Vagina (tissue), 2 donors: ENCODE data around the gene SELENOW. TPM values are rescaled to one million over a fixed set of nuclear protein-coding genes. Genes with fewer than 3 reads are reported as not detected.
"Not testable (repeated sequence)": the region's sequence is repeated elsewhere in the genome, so short reads cannot be mapped to it uniquely, and the experiment has no call there.

Source experiments
- DNase-seq, 2 donors: peaks; one replicate each; pipeline ENCODE4 v3.0.0-alpha.2; 2017; ENCODE audit errors: extremely low spot score in 2 of 2
- H3K27ac ChIP-seq: fragments of 200-600 bp; sonication (generic); one replicate; pipeline ENCODE4 v1.5.1; 2019
- H3K27me3 ChIP-seq: fragments of 200-600 bp; sonication (generic); one replicate; pipeline ENCODE4 v1.5.1; 2019
- H3K36me3 ChIP-seq, 2 donors: fragments of 200-600 bp; sonication (generic); one replicate each; pipeline ENCODE4 v1.5.1; 2017 to 2019
- H3K4me1 ChIP-seq: fragments of 200-600 bp; sonication (generic); one replicate; pipeline ENCODE4 v1.5.1; 2019
- H3K4me3 ChIP-seq, 2 donors: fragments of 200-600 bp; sonication (generic); 1 replicate in 1 of 2; 2 replicates in 1 of 2; pipeline ENCODE4 v1.5.1; 2016 to 2019
- H3K9me3 ChIP-seq: fragments of 200-600 bp; sonication (generic); one replicate; pipeline ENCODE4 v1.5.1; 2019
- POLR2A ChIP-seq, 2 donors: fragments of 450-650 bp; IDR thresholded peaks; one replicate each; pipeline ENCODE4 v1.6.1; 2017; ENCODE audit warnings: antibody characterized with exemption in 2 of 2, mild to moderate bottlenecking in 2 of 2, moderate library complexity in 2 of 2
- POLR2AphosphoS5 ChIP-seq, 2 donors: sonication (generic); formaldehyde crosslinking; IDR thresholded peaks; one replicate each; pipeline ENCODE4 v1.9.0; 2017; ENCODE audit warnings: antibody characterized with exemption in 2 of 2, mild to moderate bottlenecking in 2 of 2, low read depth in 1 of 2; ENCODE audit not compliant: insufficient read depth in 1 of 2
- intact Hi-C: fragments of 100-400 bp; cut with DNase I; formaldehyde crosslinking; loops from one replicate; pipeline ENCODE4 v1.15.1; 2023
- total RNA-seq: library from RNA; depleted of rRNA; stranded (reverse); fragments of >200 nt; gene quantifications from one replicate; pipeline ENCODE4 v1.2.3, GENCODE V29; 2016
- TF ChIP-seq, protein P1 (sequence below), 3 experiments: fragments of 450-650 bp in 2 of 3; fragments of 200-600 bp in 1 of 3; sonication (generic) in 1 of 3; IDR thresholded peaks; one replicate each; pipeline ENCODE4 v1.5.1; 2017 to 2019; ENCODE audit warnings: antibody characterized with exemption in 3 of 3, mild to moderate bottlenecking in 2 of 3, moderate library complexity in 2 of 3

Gene SELENOW
- total RNA-seq, 1 donor from 2014 or later: 442 TPM

DNA sequence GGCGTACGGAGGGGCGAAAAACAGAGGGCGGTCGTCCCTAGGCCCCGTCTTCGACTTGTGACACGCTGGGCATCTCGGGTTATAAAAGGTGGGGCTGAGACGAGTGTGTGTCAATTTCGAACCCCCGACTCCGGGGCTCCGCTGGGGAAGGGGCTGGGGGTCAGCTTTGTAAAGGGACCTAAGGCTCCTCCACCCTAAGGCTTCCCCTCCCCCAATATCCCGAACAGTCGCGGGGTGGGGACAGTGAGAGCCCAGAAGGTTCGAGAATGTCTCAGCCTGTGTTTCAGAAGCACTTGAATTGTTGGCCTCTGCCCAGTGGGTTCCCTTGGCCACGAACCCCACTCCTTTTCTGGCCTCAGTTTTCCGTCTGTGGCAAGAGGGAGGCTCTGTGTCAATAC lies 450 bp downstream of the SELENOW start:
- Histone ChIP-seq H3K36me3 (peaks cover 0 to 22% of the 10 kb centered on the region in 2 donors), H3K27ac (peak overlapping the region; percentile 99), H3K9me3 (no peaks in the 10 kb centered on the region), H3K4me3 (peak overlapping the region; percentile 86), H3K4me1 (peaks cover 47% of the 10 kb centered on the region), H3K27me3 (no peaks in the 10 kb centered on the region)
- TF ChIP-seq, protein P1, sequence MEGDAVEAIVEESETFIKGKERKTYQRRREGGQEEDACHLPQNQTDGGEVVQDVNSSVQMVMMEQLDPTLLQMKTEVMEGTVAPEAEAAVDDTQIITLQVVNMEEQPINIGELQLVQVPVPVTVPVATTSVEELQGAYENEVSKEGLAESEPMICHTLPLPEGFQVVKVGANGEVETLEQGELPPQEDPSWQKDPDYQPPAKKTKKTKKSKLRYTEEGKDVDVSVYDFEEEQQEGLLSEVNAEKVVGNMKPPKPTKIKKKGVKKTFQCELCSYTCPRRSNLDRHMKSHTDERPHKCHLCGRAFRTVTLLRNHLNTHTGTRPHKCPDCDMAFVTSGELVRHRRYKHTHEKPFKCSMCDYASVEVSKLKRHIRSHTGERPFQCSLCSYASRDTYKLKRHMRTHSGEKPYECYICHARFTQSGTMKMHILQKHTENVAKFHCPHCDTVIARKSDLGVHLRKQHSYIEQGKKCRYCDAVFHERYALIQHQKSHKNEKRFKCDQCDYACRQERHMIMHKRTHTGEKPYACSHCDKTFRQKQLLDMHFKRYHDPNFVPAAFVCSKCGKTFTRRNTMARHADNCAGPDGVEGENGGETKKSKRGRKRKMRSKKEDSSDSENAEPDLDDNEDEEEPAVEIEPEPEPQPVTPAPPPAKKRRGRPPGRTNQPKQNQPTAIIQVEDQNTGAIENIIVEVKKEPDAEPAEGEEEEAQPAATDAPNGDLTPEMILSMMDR (IDR thresholded peaks at IDR 0.05): no peak
- intact Hi-C loops: no loop called here
- no peak for DNase-seq

DNA sequence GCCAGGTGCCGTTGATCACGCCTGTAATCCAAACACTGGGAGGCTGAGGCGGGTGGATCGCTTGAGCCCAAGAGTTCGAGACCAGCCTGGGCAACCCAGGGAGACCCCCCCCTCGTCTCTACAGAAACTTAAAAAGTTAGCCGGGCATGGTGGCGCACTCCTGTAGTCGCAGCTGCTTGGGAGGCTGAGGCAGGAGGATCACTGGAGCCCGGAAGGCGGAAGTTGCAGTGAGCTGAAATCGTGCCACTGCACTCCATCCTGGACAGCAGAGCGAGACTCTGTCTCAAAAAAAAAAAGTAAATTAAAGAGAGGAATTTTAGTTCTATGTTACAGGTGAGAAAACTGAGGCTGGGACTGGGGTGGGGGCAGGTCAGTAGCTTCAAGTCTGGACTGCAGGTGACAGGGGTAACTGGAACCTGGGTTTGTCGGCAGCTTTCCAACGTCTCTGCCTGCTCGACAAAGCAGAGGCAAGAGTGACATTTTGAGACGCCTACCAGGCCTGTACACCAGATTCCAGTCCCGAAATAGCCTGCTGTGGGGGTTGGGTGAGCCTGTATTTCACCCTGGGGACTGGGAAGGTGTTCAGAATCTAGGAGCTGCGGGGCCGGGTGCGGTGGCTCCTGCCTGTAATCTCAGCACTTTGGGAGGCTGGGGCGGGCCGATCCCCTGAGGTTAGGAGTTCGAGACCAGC lies 1.2 kb downstream of the SELENOW start:
- no peaks in the 10 kb centered on the region for H3K9me3 ChIP-seq
- intact Hi-C loops: loop anchor here (10.0 kb wide), 1 partner anchor 65 kb away; the partner anchor contains the start of gene EHD2
- DNase-seq: no peak
- no peaks in the 10 kb centered on the region for H3K27me3 ChIP-seq
- H3K27ac ChIP-seq: peak overlapping the region; percentile 99
- peak overlapping the region; percentile 86 for H3K4me3 ChIP-seq
- TF ChIP-seq POLR2AphosphoS5 (IDR thresholded peaks at IDR 0.05; ENCODE audit: insufficient read depth in 1 of 2, low read depth in 1 of 2) (peak in 1 of 2 donors; percentile 46), POLR2A (IDR thresholded peaks at IDR 0.05) (no peak)
- TF ChIP-seq, protein P1 (IDR thresholded peaks at IDR 0.05): no peak
- peaks cover 0 to 29% of the 10 kb centered on the region in 2 donors for H3K36me3 ChIP-seq
- peaks cover 47% of the 10 kb centered on the region for H3K4me1 ChIP-seq

DNA sequence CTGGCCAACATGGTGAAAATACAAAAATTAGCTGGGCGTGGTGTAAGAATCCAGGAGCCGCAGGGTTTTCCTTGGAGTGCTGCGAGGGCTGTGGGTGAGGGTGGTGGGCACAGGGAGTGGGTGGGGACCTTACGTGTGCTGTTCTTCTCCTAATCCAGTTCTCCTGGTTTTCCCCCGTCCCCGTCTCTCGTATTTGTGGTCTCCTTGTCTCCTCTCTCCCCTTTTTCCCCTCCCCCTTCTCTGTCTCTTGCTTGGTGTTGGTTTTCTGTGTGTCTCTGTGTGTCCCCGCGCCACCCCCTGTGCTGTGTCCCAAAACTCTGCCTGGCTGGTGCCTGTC lies 1.7 kb downstream of the SELENOW start:
- DNase-seq: no peak
- Histone ChIP-seq H3K9me3 (no peaks in the 10 kb centered on the region), H3K27me3 (no peaks in the 10 kb centered on the region), H3K27ac (peak overlapping the region; percentile 99), H3K4me1 (peaks cover 47% of the 10 kb centered on the region), H3K4me3 (peak overlapping the region; percentile 86), H3K36me3 (peaks cover 0 to 33% of the 10 kb centered on the region in 2 donors)
- intact Hi-C loops: loop anchor here (10.0 kb wide), 1 partner anchor 65 kb away; the partner anchor contains the start of gene EHD2
- TF ChIP-seq POLR2AphosphoS5 (IDR thresholded peaks at IDR 0.05; ENCODE audit: insufficient read depth in 1 of 2, low read depth in 1 of 2) (no peak), POLR2A (IDR thresholded peaks at IDR 0.05) (no peak)
- TF ChIP-seq, protein P1 (IDR thresholded peaks at IDR 0.05): no peak

DNA sequence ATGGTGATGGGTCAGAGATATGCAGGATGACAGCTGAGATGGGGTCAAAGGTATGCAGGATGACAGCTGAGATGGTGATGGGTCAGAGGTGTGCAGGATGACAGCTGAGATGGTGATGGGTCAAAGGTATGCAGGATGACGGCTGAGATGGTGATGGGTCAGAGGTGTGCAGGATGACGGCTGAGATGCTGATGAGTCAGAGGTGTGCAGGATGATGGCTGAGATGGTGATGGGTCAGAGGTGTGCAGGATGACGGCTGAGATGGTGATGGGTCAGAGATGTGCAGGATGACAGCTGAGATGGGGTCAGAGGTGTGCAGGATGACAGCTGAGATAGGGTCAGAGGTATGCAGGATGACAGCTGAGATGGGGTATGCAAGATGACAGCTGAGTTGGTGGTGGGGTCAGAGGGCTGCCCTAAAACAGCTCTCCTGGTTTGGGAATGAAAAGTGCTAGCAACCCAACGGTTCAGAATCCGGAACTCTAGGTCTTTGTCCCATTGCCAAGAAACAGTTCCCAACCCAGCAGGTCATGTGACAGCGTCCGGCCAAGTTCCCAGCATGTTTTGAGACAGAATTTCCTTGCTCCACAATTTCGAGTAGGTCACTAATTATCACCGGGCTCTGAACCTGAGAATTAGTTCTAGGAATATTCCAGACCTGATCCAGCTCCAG lies 3.2 kb downstream of the SELENOW start:
- DNase-seq: no peak
- Histone ChIP-seq H3K27ac (peak overlapping the region; percentile 99), H3K4me3 (peak overlapping the region in 1 of 2 donors; percentile 86), H3K9me3 (no peaks in the 10 kb centered on the region), H3K36me3 (peaks cover 0 to 46% of the 10 kb centered on the region in 2 donors), H3K4me1 (peaks cover 45% of the 10 kb centered on the region), H3K27me3 (no peaks in the 10 kb centered on the region)
- peak in 1 of 2 donors; percentile 71 for TF ChIP-seq POLR2AphosphoS5 (IDR thresholded peaks at IDR 0.05; ENCODE audit: insufficient read depth in 1 of 2, low read depth in 1 of 2)
- no peak for TF ChIP-seq POLR2A (IDR thresholded peaks at IDR 0.05)
- intact Hi-C loops: loop anchor here (10.0 kb wide), 1 partner anchor 67 kb away; the partner anchor contains the start of gene EHD2

DNA sequence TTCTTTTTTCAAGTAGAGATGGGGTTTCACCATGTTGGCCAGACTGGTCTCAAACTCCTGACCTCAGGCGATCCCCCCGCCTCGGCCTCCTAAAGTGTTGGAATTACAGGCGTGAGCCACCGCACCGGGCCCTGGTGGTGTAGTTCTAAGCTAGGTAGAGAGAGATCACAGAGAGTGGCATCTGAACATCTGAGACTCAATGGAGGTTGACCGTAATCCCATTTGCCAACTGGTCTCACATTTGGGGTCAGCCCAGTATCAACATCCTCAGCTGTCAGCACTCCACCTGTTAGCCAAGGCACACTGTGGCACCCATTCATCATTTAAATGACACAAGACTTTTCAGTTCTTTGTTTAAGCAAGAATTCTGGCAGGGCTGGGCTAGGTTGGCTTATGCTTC lies 8.1 kb downstream of the SELENOW start:
- H3K27ac ChIP-seq: no peak overlapping the region

DNA sequence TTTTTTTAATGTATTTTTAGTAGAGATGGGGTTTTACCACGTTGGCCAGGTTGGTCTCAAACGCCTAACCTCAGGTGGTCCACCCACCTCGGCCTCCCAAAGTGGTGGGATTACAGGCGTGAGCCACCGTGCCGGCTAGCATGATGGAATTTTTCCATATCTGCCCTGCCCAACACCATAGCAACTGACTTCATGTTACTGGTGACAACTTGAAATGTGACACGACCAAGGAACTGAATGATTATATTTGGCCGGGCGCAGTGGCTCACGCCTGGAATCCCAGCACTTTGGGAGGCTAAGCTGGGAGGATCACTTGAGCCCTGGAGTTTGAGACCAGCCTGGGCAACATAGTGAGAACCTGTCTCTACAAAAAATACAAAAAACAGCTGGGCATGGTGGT lies 8.8 kb downstream of the SELENOW start:
- not testable (repeated sequence) for H3K27ac ChIP-seq, H3K4me1 ChIP-seq, DNase-seq, H3K9me3 ChIP-seq, H3K4me3 ChIP-seq, H3K27me3 ChIP-seq
- peaks cover 0 to 39% of the 10 kb centered on the region in 2 donors for H3K36me3 ChIP-seq
- intact Hi-C loops: loop anchor here (10.0 kb wide), 1 partner anchor 73 kb away; the partner anchor contains the start of gene EHD2

More for the DNA sequence above, 8.1 kb downstream of the SELENOW start:
- TF ChIP-seq POLR2A (IDR thresholded peaks at IDR 0.05): no peak
- H3K9me3 ChIP-seq: no peaks in the 10 kb centered on the region
- H3K36me3 ChIP-seq: peaks cover 0 to 40% of the 10 kb centered on the region in 2 donors
- DNase-seq: no peak
- intact Hi-C loops: loop anchor here (10.0 kb wide), 1 partner anchor 72 kb away; the partner anchor contains the start of gene EHD2
- peaks cover 10% of the 10 kb centered on the region for H3K4me1 ChIP-seq
- H3K27me3 ChIP-seq: no peaks in the 10 kb centered on the region
- H3K4me3 ChIP-seq: no peak overlapping the region

DNA sequence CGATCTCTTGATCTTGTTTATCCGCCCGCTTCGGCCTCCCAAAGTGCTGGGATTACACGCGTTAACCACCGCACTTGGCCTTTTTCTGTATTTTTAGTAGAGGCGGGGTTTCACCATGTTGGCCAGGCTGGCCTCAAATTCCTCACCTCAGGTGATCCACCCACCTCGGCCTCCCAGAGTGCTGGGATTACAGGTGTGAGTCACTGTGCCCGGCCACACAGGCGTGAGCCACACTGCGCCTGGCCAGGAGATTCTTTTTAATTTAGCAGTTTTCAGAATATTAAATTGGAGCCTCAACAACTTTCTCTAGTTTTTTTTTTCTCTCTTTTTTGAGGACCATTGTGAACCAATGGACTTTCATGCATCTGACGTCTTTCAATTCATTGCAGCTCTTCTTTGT lies 11.3 kb downstream of the SELENOW start:
- H3K27ac ChIP-seq, H3K9me3 ChIP-seq, H3K27me3 ChIP-seq, H3K4me1 ChIP-seq, DNase-seq, H3K4me3 ChIP-seq: not testable (repeated sequence)
- H3K36me3 ChIP-seq: peaks cover 0 to 18% of the 10 kb centered on the region in 2 donors
- intact Hi-C loops: loop anchor here (5.0 to 10.0 kb wide), 2 partner anchors 38 to 75 kb away; partner anchors contain the start of gene EHD2
